H1 (cell line): ENCODE data around the gene TBC1D22B. TPM values are rescaled to one million over a fixed set of nuclear protein-coding genes. Genes with fewer than 3 reads are reported as not detected.

Experiments used
- CTCF ChIA-PET: fragments of 300-600 bp; sonication (Branson Sonifier 250); formaldehyde crosslinking; loops from one replicate; lab custom pipeline; 2021; ENCODE audit not compliant: partially characterized antibody; lab: Charles Lee
- POLR2A ChIA-PET: fragments of 300-600 bp; sonication (Branson Sonifier 250); formaldehyde crosslinking; loops from one replicate; lab custom pipeline; 2021; ENCODE audit warnings: inconsistent platforms; ENCODE audit not compliant: partially characterized antibody; lab: Charles Lee
- DNase-seq, 2 experiments: peaks; one replicate each; pipeline versions ENCODE4 v3.0.0 to v3.0.0-alpha.2; 2010 to 2022; ENCODE audit warnings: low spot score in 2 of 2, low read depth in 1 of 2, mixed read lengths in 1 of 2
- FAIRE-seq: peaks from 2 replicates; lab custom pipeline; 2011; peaks lifted over from hg19 to GRCh38; lab: Jason Lieb, UNC
- H2AFZ ChIP-seq: 2 replicates; pipeline ENCODE4 v1.8.1; 2012; ENCODE audit warnings: low read length, inconsistent platforms
- H2AK5ac ChIP-seq: 2 replicates; pipeline ENCODE4 v1.6.1; 2013; ENCODE audit warnings: low read depth, low read length
- H2BK120ac ChIP-seq: replicated peaks from 2 replicates; pipeline ENCODE3; 2013; ENCODE audit warnings: low read depth, low read length, inconsistent platforms
- H2BK12ac ChIP-seq: 2 replicates; pipeline ENCODE4 v1.6.1; 2013; ENCODE audit warnings: low read depth, low read length
- H2BK15ac ChIP-seq: 2 replicates; pipeline ENCODE4 v1.6.1; 2013; ENCODE audit warnings: low read length
- H2BK20ac ChIP-seq: 2 replicates; pipeline ENCODE4 v1.6.1; 2013; ENCODE audit warnings: low read length
- H2BK5ac ChIP-seq: 2 replicates; pipeline ENCODE4 v1.6.1; 2013; ENCODE audit warnings: low read depth, low read length
- H3K14ac ChIP-seq: 2 replicates; pipeline ENCODE4 v1.6.1; 2013; ENCODE audit warnings: inconsistent platforms; ENCODE audit not compliant: insufficient read length
- H3K18ac ChIP-seq: 2 replicates; pipeline ENCODE4 v1.6.1; 2013; ENCODE audit warnings: low read length; ENCODE audit errors: extremely low read depth
- H3K23ac ChIP-seq: 2 replicates; pipeline ENCODE4 v1.6.1; 2013; ENCODE audit warnings: inconsistent platforms; ENCODE audit not compliant: insufficient read length
- H3K23me2 ChIP-seq: 2 replicates; pipeline ENCODE4 v1.6.1; 2013; ENCODE audit warnings: low read depth, low read length
- H3K27ac ChIP-seq: 2 replicates; pipeline ENCODE4 v1.6.1; 2011; ENCODE audit warnings: low read depth, low read length, inconsistent platforms
- H3K27me3 ChIP-seq, 4 experiments: replicated peaks in 1 of 4; 1 replicate in 1 of 4; 2 replicates in 3 of 4; pipeline versions ENCODE4 v1.6.1 to v1.8.1; 2011 to 2013; ENCODE audit warnings: low read length in 3 of 4, mild to moderate bottlenecking in 3 of 4, inconsistent platforms in 2 of 4, mixed read lengths in 2 of 4, moderate library complexity in 1 of 4; ENCODE audit not compliant: control insufficient read depth in 3 of 4, insufficient read depth in 3 of 4; ENCODE audit errors: extremely low read depth in 1 of 4
- H3K36me3 ChIP-seq, 4 experiments: 2 replicates each; pipeline versions ENCODE4 v1.6.1 to v1.8.1; 2011 to 2013; ENCODE audit warnings: mild to moderate bottlenecking in 4 of 4, low read length in 3 of 4, moderate library complexity in 2 of 4, control low read depth in 1 of 4, inconsistent platforms in 1 of 4; ENCODE audit not compliant: insufficient read depth in 4 of 4, control insufficient read depth in 2 of 4
- H3K4ac ChIP-seq: replicated peaks from 2 replicates; pipeline ENCODE3; 2013; ENCODE audit warnings: low read length, low read depth, mixed read lengths, inconsistent platforms; ENCODE audit not compliant: insufficient read length
- H3K4me1 ChIP-seq, 4 experiments: replicated peaks in 1 of 4; 1 replicate in 1 of 4; 2 replicates in 3 of 4; pipeline versions ENCODE4 v1.6.1 to v1.8.1; 2011 to 2013; ENCODE audit warnings: low read length in 3 of 4, inconsistent platforms in 2 of 4, mixed read lengths in 1 of 4; ENCODE audit not compliant: insufficient read depth in 4 of 4, control insufficient read depth in 3 of 4
- H3K4me2 ChIP-seq, 2 experiments: 2 replicates each; pipeline versions ENCODE4 v1.6.1 to v1.8.1; 2011 to 2013; ENCODE audit warnings: low read depth in 2 of 2, low read length in 2 of 2, control low read depth in 1 of 2, inconsistent platforms in 1 of 2, mild to moderate bottlenecking in 1 of 2; ENCODE audit not compliant: insufficient read depth in 1 of 2
- H3K4me3 ChIP-seq, 4 experiments: fragments of 200-600, 300-600 bp in 1 of 4; sonication (generic), shearing (Covaris generic), sonication (Bioruptor Twin) in 1 of 4; 2 replicates each; pipeline versions ENCODE4 v1.5.1 to v1.8.1; 2011 to 2016; ENCODE audit warnings: low read length in 4 of 4, low read depth in 3 of 4, control low read depth in 2 of 4, inconsistent platforms in 2 of 4, mild to moderate bottlenecking in 2 of 4, mixed read lengths in 1 of 4, moderate library complexity in 1 of 4; ENCODE audit not compliant: insufficient read depth in 2 of 4; ENCODE audit errors: extremely low read depth in 1 of 4
- H3K56ac ChIP-seq: replicated peaks from 2 replicates; pipeline ENCODE3; 2013; ENCODE audit warnings: low read depth, mild to moderate bottlenecking, mixed read lengths, low read length, inconsistent platforms; ENCODE audit not compliant: insufficient read length
- H3K79me1 ChIP-seq: 2 replicates; pipeline ENCODE4 v1.6.1; 2013; ENCODE audit warnings: low read depth, low read length, control low read depth
- H3K79me2 ChIP-seq, 2 experiments: 2 replicates each; pipeline versions ENCODE4 v1.6.1 to v1.8.1; 2012 to 2013; ENCODE audit warnings: low read length in 2 of 2, mild to moderate bottlenecking in 2 of 2, inconsistent platforms in 1 of 2; ENCODE audit not compliant: insufficient read depth in 2 of 2, control insufficient read depth in 1 of 2
- H3K9ac ChIP-seq, 4 experiments: replicated peaks in 1 of 4; 1 replicate in 1 of 4; 2 replicates in 3 of 4; pipeline versions ENCODE4 v1.6.1 to v1.8.1; 2011 to 2013; ENCODE audit warnings: low read depth in 3 of 4, low read length in 3 of 4, control low read depth in 2 of 4, mild to moderate bottlenecking in 2 of 4, moderate library complexity in 2 of 4, inconsistent platforms in 1 of 4; ENCODE audit errors: extremely low read depth in 1 of 4
- H3K9me3 ChIP-seq, 2 experiments: 2 replicates each; pipeline versions ENCODE4 v1.6.1 to v1.8.1; 2012 to 2013; ENCODE audit warnings: mild to moderate bottlenecking in 2 of 2, moderate library complexity in 2 of 2, control low read depth in 1 of 2, inconsistent platforms in 1 of 2, low read depth in 1 of 2, low read length in 1 of 2, mixed read lengths in 1 of 2; ENCODE audit not compliant: insufficient read depth in 2 of 2
- H4K20me1 ChIP-seq, 2 experiments: replicated peaks in 1 of 2; 2 replicates each; pipeline versions ENCODE3 to v1.8.1; 2011 to 2013; ENCODE audit warnings: inconsistent platforms in 2 of 2, low read length in 2 of 2, mild to moderate bottlenecking in 1 of 2; ENCODE audit not compliant: insufficient read depth in 2 of 2, control insufficient read depth in 1 of 2
- H4K5ac ChIP-seq: 2 replicates; pipeline ENCODE4 v1.6.1; 2013; ENCODE audit warnings: low read length, low read depth, mixed read lengths, inconsistent platforms; ENCODE audit not compliant: insufficient read length
- H4K8ac ChIP-seq: 2 replicates; pipeline ENCODE4 v1.8.0; 2013; ENCODE audit warnings: mild to moderate bottlenecking, moderate library complexity, low read length, inconsistent platforms; ENCODE audit not compliant: insufficient read depth; ENCODE audit errors: extremely low read depth
- H4K91ac ChIP-seq: replicated peaks from 2 replicates; pipeline ENCODE3; 2013; ENCODE audit warnings: low read length, mixed read lengths, inconsistent platforms; ENCODE audit not compliant: insufficient read length
- ATF2 ChIP-seq: IDR thresholded peaks from 2 replicates; pipeline ENCODE4 v1.6.1; 2012; ENCODE audit warnings: low read length, inconsistent platforms
- CHD1 ChIP-seq: IDR thresholded peaks from 2 replicates; pipeline ENCODE4 v1.6.1; 2012; ENCODE audit warnings: low read depth, low read length, improper control_type of control experiment
- CHD2 ChIP-seq: IDR thresholded peaks from 2 replicates; pipeline ENCODE4 v1.6.1; 2012; ENCODE audit warnings: low read length, improper control_type of control experiment
- EGR1 ChIP-seq: IDR thresholded peaks from 2 replicates; pipeline ENCODE4 v1.6.1; 2011; ENCODE audit warnings: low read depth, low read length, borderline replicate concordance
- GABPA ChIP-seq: IDR thresholded peaks from 2 replicates; pipeline ENCODE4 v1.6.1; 2011; ENCODE audit warnings: mild to moderate bottlenecking, low read length, moderate library complexity, borderline replicate concordance; ENCODE audit not compliant: insufficient read depth
- JUN ChIP-seq: IDR thresholded peaks from 2 replicates; pipeline ENCODE4 v1.6.1; 2011; ENCODE audit warnings: low read depth, mild to moderate bottlenecking, improper control_type of control experiment, low read length
- JUND ChIP-seq: IDR thresholded peaks from 2 replicates; pipeline ENCODE4 v1.6.1; 2011; ENCODE audit warnings: mild to moderate bottlenecking, improper control_type of control experiment, low read length
- POLR2A ChIP-seq, 2 experiments: IDR thresholded peaks; 1 replicate in 1 of 2; 2 replicates in 1 of 2; pipeline ENCODE4 v1.6.1; 2011; ENCODE audit warnings: low read depth in 2 of 2, low read length in 2 of 2, mild to moderate bottlenecking in 2 of 2; ENCODE audit errors: control extremely low read depth in 1 of 2
- RFX5 ChIP-seq: IDR thresholded peaks from 2 replicates; pipeline ENCODE4 v1.6.1; 2011; ENCODE audit warnings: low read depth, low read length, improper control_type of control experiment, borderline replicate concordance
- SP1 ChIP-seq: IDR thresholded peaks from 2 replicates; pipeline ENCODE4 v1.6.1; 2011; ENCODE audit warnings: low read depth, low read length
- TAF1 ChIP-seq: IDR thresholded peaks from 2 replicates; pipeline ENCODE4 v1.6.1; 2011; ENCODE audit warnings: mild to moderate bottlenecking, low read depth, low read length
- TAF7 ChIP-seq: optimal IDR thresholded peaks from 2 replicates; pipeline ENCODE3; 2011; ENCODE audit warnings: low read depth, mild to moderate bottlenecking, inconsistent platforms, low read length, moderate library complexity, borderline replicate concordance
- WGBS, 2 experiments: shearing (Covaris generic) in 1 of 2; methylation state at CpG; one replicate each; pipeline versions ENCODE4 v1.1.6 to v1.1.7; 2013 to 2015; ENCODE audit warnings: low lambda C conversion rate in 2 of 2, mixed read lengths in 2 of 2, inconsistent platforms in 1 of 2, low coverage in 1 of 2, missing lambda C conversion rate in 1 of 2; ENCODE audit not compliant: insufficient replicate concordance in 2 of 2, insufficient coverage in 1 of 2, insufficient read length in 1 of 2; ENCODE audit errors: extremely low coverage in 1 of 2, missing lambda C conversion rate in 1 of 2; 5-methylcytosine and 5-hydroxymethylcytosine counted together
- polyA plus RNA-seq, 7 experiments: library from polyadenylated mRNA; depleted of rRNA in 3 of 7; stranded (reverse) in 5 of 7; unstranded in 2 of 7; fragments of >200 nt in 5 of 7; fragments of 200-250 nt in 2 of 7; gene quantifications; 1 replicate in 5 of 7; 2 replicates in 1 of 7; 4 replicates in 1 of 7; pipeline versions ENCODE4 v1.2.1 to v1.2.3, GENCODE V29; 2011 to 2013; ENCODE audit warnings: missing spikeins in 2 of 7, mixed read lengths in 2 of 7
- total RNA-seq: library from RNA; stranded (reverse); fragmentation: NEBNext Ultra II Directional; extraction: Animal tissue kit (Norgen Biotek cat#: 25700); gene quantifications from 2 replicates; pipeline ENCODE4 v1.2.1, GENCODE V29; 2021

TBC1D22B gene
- total and polyA plus RNA-seq, 2 of the 8 experiments (the other 6 are each of a cell fraction or from before 2014, with no cell fraction given) = 10.1 to 17.4 TPM

GRCh38 chr6:37225350-37226169 is 32.0 kb upstream of the TBC1D22B start:
- ChIA-PET CTCF (interaction anchor here (1.5 to 2.0 kb wide), 3 partner anchors 15 to 208 kb away, joined by 5 to 6 read pairs (median 6); no protein-coding TSS in a partner anchor), POLR2A (no interaction called here)
- H2BK120ac ChIP-seq = no peak overlapping the region
- no peak overlapping the region for H3K56ac ChIP-seq
- no peak overlapping the region for H3K14ac ChIP-seq
- H4K5ac ChIP-seq = no peak overlapping the region
- no peak overlapping the region for H2AK5ac ChIP-seq
- FAIRE-seq (no peak), DNase-seq (no peak)
- H4K8ac ChIP-seq = no peak overlapping the region
- H2BK15ac ChIP-seq = no peak overlapping the region
- H4K91ac ChIP-seq = no peak overlapping the region
- no peaks in the 10 kb centered on the region for H3K9me3 ChIP-seq
- no peak overlapping the region for H2BK12ac ChIP-seq
- no peak overlapping the region for H2BK20ac ChIP-seq
- peaks cover 0 to 2% (median 0%) of the 10 kb centered on the region in 4 experiments; a peak in 1 of 7 replicates for H3K4me1 ChIP-seq
- no peaks in the 10 kb centered on the region for H3K79me2 ChIP-seq
- WGBS, 2 experiments = 87% methylated on average over 5 of the region's 5 CpGs; no CpG with 5 or more reads in 1 of the 2 experiments
- no peaks in the 10 kb centered on the region for H3K27me3 ChIP-seq
- H2BK5ac ChIP-seq = no peak overlapping the region
- H3K36me3 ChIP-seq = no peaks in the 10 kb centered on the region
- TF ChIP-seq POLR2A (IDR thresholded peaks at IDR 0.05; ENCODE audit: control extremely low read depth in 1 of 2, low read depth in 2 of 2, low read length in 2 of 2) (no peak), CHD2 (no peak), TAF1 (no peak), JUND (no peak), EGR1 (no peak), GABPA (no peak), TAF7 (no peak), CHD1 (no peak), SP1 (no peak), RFX5 (no peak), JUN (no peak), ATF2 (no peak)
- TF ChIP-seq, all 59 proteins: peak for 0
- no peak overlapping the region for H3K4me2 ChIP-seq
- no peak overlapping the region for H3K27ac ChIP-seq
- H3K4me3 ChIP-seq = no peak overlapping the region
- no peak overlapping the region for H3K9ac ChIP-seq
- H3K23me2 ChIP-seq = peaks cover 5% of the 10 kb centered on the region; the same call in 1 of the 2 replicates
- H4K20me1 ChIP-seq = no peaks in the 10 kb centered on the region
- H2AFZ ChIP-seq = 0 out of 2 replicates have a peak overlapping the region, but pooled peaks have one; percentile 25
- H3K23ac ChIP-seq = no peak overlapping the region
- H3K18ac ChIP-seq = no peak overlapping the region
- H3K79me1 ChIP-seq = no peaks in the 10 kb centered on the region
- H3K4ac ChIP-seq = no peak overlapping the region
